IPS-NIHi7 (cell line): Measurements from ENCODE around the gene FAM111A.

ENCODE experiments used
- DNase-seq: peaks from one replicate; pipeline ENCODE4 v3.0.0; 2012; ENCODE audit warnings: mixed read lengths; ENCODE audit errors: extremely low spot score

FAM111A gene

DNA sequence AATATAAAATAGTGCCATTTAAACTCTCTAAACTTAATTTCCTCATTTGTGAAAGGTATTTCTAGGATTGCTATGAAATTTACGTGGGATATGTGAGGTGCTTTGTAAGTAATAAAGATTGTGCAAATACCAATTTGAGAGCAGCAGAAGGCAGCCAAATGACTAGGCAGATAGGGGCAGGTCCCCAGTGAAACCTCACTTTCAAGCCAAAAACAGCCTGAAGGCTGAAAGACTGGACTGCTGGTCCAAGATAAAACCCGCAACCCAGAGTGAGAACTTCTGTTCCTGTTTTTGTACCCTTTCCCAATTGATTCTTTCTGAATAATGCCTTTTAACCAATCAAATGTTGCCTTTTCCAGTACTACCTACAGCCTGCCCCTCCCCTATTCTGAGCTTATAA lies 36.5 kb downstream of the FAM111A start:
- no peak for DNase-seq

- no peak for DNase-seq
Observed at GRCh38 chr11:59180168-59180776, 37.6 kb downstream of the FAM111A start.

GRCh38 chr11:59180907-59181306 lies 38.3 kb downstream of the FAM111A start:
- DNase-seq: no peak

GRCh38 chr11:59181746-59182456 lies 39.2 kb downstream of the FAM111A start:
- DNase-seq: no peak

GRCh38 chr11:59182457-59183151 lies 39.9 kb downstream of the FAM111A start:
- peak; percentile 82 for DNase-seq

- no peak for DNase-seq
Observed at GRCh38 chr11:59183771-59184170, 41.1 kb downstream of the FAM111A start.

GRCh38 chr11:59184691-59185339 lies 42.2 kb downstream of the FAM111A start:
- no peak for DNase-seq

DNA sequence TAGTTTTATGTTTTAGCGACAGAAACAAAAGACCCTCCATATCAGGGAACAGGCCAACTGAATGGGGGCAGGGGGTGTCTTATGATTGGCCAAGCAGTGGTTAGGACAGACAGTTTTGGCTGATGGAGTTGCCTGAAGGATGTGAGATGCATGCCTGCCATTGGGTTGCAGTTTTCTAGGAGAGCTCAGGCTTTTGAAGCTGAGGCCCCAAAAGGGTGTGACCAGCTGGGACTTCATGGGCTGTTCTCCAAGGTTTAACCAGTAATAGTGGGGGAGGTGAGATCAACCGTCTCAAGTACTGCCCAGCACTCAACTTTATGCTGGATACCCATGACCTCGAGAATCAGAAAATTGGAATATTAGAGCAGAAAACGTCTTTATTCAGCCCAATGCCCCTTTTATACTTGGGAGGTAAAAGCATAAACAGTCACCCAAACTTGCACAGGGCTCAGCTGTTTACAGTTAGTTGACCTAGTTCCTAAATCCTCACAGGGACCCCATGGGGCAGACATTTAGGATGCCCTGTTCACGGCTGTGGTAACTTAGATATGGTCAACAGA lies 42.8 kb downstream of the FAM111A start:
- DNase-seq: no peak

GRCh38 chr11:59186130-59186594 lies 43.5 kb downstream of the FAM111A start:
- peak; percentile 86 for DNase-seq

GRCh38 chr11:59187035-59187434 lies 44.4 kb downstream of the FAM111A start:
- DNase-seq: no peak

GRCh38 chr11:59187587-59187986 lies 44.9 kb downstream of the FAM111A start:
- no peak for DNase-seq

DNA sequence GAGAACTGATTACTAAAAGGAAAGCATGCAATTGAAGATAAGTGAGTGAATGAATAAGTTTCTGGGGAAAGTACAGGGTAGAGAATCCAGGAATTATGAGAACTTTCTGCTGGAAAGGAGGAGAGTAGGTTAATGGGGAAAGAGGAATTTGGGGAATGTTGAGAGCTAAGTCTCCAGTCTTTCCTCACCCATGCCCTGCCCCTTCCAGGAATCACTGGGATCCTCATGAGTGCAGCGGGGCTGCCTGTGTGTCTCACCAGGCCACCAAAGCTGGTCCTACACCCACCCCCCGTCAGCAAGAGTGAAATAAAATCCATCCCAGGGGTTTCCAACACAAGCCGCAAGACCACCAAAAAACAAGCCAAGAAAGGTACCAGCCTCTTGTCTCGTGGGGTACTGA lies 46.3 kb downstream of the FAM111A start:
- no peak for DNase-seq

GRCh38 chr11:59189986-59190385 lies 47.3 kb downstream of the FAM111A start:
- DNase-seq: no peak

- DNase-seq: no peak
Observed at GRCh38 chr11:59191095-59191494, 48.4 kb downstream of the FAM111A start.

DNA sequence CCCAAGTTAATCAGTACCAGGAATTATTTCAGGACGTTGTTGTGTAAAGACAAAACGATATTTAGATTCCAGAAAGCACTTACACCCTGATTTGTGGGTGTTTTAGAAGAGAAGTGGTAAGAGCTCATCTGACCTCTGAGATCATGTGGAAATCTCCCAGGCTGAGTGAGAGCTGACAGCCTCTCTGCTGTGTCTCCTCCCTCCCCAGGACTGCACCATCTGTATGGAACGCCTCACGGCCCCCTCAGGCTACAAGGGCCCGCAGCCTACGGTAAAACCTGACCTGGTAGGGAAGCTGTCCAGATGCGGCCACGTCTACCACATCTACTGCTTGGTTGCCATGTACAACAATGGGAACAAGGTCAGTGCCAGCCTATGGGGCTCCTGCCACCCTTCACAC lies 49.2 kb downstream of the FAM111A start:
- no peak for DNase-seq

- no peak for DNase-seq
Observed at GRCh38 chr11:59192446-59193020, 49.9 kb downstream of the FAM111A start.

DNA sequence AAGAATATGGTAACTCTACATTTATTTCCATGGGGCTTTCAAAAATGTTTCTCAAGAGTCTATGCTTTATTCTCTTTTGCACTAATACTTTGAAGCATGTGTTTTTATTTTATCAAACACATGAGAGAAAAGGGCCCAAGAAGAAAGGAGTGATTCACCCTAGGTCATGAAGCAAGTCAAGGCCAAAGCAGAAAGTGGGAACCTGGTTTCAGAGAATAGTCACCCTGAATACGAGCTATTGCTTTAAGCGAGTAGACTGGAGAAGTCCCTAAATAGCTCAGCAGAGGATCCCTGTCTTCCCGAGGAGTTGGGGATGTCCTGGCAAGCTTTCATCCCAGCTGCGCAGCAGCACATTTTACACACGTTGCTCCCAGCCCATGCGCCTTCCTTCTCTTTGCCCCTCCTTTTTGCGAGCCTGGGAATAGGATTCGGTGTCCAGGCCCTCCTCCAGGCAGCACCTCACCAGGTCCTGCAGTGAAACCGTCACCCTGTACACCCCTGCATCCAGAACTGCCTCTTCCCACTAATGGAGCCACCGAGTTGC lies 51.0 kb downstream of the FAM111A start:
- DNase-seq: no peak

DNA sequence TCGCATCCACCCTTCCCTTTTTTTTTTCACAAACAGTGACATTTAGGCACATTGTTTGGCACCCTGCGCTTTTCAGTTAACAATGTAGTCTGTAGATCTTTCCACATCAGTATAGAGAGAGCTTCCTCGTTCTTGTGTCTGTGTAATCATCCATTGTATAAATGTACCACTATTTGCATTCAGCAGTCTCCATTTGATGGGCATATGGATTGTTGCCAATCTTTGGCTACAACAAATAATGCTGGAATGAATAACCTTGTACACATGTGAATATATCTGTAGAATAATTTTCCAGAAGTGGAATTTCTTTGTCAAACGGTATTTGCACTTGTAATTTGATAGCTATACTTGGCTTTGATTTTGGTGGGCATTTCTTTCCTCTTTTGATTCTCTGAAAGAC lies 52.9 kb downstream of the FAM111A start:
- DNase-seq: no peak

DNA sequence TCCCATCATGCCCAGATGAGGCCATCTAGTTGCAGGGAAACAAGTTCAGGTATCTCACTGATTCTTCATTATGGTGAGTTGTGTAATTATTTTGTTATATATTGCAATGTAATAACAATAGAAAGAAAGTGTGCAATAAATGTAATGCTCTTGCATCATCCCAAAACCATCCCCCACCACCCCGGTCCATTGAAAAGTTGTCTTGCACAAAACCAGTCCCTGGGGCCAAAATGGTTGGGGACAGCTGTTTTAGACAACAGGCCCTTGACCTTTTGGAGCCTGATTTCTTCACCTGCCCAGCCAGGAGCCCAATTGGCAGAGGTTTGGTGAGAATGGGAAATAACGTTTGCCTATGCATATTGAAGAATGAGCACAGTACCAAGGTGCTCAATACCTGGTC lies 54.1 kb downstream of the FAM111A start:
- DNase-seq: no peak

DNA sequence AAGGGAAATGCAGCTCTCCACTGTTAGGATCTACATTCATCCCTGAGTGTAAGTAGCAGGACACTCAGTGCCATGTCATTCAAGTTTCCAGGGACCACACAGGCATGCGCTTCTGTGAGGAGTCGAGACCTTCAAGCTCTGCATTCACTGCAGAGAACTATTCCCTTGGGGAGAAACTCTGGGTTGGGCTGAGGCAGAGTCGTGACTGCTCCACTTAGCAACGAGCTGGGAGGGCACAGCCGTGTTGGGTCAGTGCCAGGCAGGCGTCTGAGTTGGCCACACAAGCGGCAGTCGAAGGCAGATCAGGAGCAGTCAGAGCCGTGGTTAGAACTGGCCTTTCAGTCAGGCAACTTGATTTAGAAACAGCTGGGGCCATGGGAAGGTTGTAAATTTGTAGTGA lies 55.3 kb downstream of the FAM111A start:
- DNase-seq: no peak

GRCh38 chr11:59198726-59199125 lies 56.1 kb downstream of the FAM111A start:
- DNase-seq: no peak
